Measurements from ENCODE around the gene RNF125.

The RNF125 gene

DNA sequence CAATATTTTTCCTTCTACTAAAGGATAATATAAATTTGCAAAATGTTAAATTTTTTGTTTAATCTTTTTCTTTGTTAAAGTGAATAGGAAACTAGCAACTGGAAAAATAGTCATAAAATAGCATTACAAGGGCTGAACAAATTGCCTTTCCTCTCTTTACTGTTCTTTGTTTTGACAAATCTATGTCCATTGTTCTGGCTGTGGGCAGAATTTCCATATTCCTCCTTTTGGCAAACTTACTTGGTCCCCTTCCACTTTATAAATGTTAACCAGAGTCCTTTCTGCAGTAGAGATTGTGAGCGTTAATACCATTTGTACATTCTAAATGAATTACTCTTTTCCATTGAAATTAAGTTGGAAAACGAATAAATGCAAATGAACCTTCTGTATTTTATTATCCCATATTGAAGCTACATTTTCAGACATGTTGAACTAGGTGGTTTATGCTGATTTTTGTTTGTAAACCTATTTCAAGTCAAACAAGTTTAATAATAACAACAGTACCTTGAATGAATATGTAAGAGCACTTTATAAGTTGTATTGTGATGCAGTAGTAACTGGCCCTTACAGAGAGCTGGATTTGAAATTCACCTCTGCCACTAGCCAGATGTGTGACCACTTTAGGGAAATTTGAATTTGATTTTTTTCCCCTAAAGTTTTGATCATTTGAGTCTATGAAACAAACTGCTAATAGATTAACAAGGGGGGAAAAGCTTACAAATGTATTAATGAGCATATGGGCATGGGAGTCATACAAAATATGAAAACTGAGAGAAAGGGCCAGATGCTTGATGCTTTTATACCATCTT lies 3.3 kb downstream of the RNF125 start:
- DNase-seq (ENCODE audit: extremely low read depth in 1 of 2, low read depth in 1 of 2), result no peak

DNA sequence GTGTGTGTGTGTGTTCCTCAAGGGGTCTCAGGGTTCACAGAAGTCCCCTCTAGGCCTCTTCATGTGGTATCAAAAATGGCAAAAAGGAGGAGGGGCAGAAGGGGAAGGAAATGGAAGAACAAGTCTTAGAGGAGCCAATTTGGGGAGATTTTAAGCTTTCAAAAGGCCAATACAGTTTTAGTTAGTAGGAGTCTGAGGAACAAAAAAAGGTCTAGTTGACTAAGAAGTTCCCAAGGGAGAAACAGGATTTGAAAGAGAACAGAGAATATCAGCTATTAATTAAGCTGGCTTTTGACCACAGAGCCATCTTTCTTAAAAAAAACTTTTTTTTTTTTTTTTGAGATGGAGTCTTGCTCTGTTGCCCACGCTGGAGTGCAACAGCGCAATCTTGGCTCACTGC lies 7.1 kb downstream of the RNF125 start:
- DNase-seq (ENCODE audit: extremely low read depth in 1 of 2, low read depth in 1 of 2), result no peak

DNA sequence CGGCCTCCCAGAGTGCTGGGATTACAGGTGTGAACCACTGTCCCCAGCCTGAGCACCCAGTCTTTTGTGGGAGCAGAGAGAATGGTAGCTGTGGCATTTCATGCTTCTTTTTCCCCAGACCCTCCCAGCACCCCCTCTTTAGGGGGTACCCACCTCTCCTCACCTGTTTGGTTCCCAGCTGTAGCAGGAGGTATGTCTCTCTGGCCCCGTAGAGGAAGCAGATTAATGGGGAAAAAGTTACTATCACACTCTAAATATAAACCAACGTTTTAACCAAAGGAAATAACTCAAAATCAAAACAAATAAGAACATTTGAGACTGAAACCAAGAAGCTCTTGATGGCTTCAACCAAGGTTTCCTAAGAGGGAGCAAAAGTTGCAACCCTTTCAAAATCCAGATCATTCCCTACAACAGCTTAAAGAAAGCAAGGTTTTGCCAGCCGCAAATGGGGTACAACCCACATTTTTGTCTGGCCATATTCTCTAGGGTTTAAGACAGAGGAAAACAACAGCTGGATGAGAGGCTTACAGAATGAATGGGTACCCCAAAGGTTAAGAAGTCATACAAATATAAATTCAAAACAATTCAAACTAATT lies 8.0 kb downstream of the RNF125 start:
- DNase-seq (ENCODE audit: extremely low read depth in 1 of 2, low read depth in 1 of 2), result no peak

DNA sequence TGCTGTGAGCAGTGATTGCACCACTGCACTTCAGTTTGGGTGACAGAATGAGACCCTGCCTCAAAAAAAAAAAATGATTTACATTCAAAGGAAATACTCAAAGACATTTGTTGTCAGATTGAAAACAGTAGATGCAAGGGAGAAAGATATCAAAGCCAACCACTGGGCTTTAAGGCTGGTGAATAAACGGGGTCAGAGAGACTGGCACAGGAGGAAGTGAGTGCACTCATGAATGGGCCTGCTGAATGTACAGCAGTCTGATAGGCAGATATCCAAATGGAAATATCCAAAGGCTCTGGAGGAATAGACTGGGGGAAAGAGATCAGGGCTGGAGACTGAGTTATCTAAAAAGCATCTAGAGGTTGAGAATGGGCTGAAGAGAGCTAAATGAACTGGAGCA lies 10.9 kb downstream of the RNF125 start:
- no peak for DNase-seq (ENCODE audit: extremely low read depth in 1 of 2, low read depth in 1 of 2)

DNA sequence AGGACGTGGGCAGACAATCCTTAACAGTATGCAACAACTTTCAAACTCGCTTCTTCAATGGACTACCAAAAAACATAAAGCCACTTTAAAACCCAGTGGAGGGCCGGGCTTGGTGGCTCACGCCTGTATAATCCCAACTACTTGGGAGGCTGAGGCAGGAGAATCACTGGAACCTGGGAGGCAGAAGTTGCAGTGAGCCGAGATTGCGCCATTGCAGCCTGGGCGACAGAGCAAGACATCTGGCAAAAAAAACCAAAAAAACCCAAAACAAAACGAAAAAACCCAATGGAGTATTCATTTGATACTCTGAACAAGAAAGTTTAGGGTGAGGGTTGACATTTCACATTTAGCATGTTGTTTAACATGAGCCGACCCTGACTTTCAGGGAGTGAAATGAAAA lies 14.0 kb downstream of the RNF125 start:
- no peak for DNase-seq (ENCODE audit: extremely low read depth in 1 of 2, low read depth in 1 of 2)

DNA sequence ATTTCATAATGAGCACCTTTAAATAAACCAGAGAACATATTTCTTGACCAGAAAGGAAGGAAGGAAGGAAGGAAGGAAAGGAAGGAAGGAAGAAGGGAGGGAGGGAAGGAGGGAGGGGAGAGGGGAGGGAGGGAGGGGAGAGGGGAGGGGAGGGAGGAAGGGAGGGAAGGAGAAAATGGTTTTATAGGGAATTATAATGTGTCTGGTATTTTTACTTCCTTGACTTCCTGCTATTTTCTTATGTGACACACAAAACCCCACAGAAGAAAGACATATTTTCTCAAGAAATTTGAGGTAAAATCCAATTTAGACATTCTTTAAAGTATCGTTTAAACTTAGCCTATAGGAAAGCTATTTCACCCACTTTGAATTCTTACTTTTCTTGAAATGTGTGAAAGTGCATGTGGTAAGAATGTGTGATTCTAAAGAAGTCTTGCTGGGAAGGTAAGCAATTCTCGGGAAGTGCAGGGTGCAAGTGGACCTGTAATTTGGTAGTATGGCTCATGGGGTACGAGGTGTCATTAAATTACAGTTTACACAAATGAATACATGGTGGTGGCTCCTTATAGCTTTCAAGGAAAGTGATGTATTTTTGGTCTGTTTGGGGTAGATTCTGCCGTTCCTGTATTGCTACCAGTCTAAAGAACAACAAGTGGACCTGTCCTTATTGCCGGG lies 18.0 kb downstream of the RNF125 start:
- no peak for DNase-seq (ENCODE audit: extremely low read depth in 1 of 2, low read depth in 1 of 2)

DNA sequence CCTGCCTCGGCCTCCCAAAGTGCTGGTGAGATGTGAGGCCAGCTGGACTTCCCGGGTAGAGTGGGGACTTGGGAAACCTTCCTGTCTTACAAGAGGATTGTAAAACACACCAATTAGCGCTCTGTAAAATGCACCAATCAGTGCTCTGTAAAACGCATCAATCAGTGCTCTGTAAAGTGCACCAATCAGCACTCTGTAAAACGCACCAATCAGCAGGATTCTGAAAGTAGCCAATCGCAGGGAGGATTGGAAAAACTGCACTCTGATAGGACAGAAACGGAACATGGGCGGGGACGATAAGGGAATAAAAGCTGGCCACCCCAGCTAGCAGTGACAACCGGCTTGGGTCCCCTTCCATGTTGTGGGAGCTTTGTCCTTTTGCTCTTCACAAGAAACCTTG lies 19.0 kb downstream of the RNF125 start:
- DNase-seq (ENCODE audit: extremely low read depth in 1 of 2, low read depth in 1 of 2), result no peak

DNA sequence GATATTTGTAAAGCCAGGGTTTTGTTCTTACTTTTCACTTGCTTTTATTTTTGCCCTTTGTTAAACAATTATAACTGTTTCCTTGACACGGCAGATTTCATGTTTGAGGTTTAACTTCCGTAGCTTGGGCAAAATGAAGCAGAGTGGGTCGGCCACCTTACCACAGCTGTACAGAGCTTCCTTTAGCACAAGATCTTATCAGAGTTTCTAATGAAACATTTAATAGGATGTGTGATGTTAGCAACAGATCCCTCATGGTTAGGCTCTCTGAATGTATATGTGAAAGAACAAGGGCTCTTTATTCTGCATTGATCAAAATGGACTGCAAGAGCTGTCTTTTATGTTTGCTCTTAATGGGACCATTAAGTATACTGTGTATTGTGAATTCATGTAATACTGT lies 22.3 kb downstream of the RNF125 start:
- no peak for DNase-seq (ENCODE audit: extremely low read depth in 1 of 2, low read depth in 1 of 2)

DNA sequence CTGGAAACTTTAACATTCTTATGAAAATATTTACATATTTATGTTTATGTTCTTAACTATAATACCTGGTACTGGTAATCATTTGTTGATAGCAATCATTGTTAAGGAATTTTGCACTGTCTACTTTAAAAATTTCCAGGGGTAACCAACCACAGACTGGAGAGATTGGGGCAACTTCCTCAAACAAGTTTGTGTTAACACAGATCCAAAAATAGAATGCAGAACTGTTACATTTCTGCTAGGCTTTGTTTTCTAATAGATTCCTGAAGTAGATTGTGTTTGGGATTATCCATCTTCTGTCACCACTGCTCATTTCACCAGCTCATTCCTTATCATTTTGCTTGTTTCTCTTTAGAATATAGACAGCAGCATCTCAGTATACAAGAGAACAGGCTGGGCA lies 23.7 kb downstream of the RNF125 start:
- DNase-seq (ENCODE audit: extremely low read depth in 1 of 2, low read depth in 1 of 2), result no peak

DNA sequence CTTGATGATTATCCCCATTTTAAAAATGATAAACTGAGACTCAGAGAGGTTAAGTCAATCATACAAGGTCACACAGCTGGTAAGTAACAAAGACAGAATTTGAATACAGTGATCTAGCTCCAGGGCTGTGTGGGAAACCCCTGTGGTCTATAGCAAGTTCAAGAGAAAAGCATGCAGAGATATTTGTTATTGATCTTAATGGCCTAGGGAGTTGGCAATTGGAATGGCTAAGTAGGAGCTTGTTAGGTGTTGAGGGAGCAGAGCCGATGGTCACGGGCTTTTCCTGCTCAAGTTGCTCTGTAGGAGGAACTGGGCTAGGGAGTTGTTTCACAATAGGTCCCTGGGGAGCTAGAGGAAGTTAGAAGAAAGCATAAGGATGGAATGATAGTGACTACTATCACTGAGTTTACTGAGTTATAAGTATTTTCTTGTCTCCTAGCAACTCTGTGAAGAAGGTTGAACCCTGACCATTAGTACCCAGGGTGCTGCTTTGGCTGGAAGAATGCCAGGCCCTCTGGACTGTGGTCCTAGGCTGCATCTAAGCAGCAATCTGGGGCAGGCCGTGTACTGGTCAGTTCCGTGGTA lies 30.0 kb downstream of the RNF125 start:
- no peak for DNase-seq (ENCODE audit: extremely low read depth in 1 of 2, low read depth in 1 of 2)

DNA sequence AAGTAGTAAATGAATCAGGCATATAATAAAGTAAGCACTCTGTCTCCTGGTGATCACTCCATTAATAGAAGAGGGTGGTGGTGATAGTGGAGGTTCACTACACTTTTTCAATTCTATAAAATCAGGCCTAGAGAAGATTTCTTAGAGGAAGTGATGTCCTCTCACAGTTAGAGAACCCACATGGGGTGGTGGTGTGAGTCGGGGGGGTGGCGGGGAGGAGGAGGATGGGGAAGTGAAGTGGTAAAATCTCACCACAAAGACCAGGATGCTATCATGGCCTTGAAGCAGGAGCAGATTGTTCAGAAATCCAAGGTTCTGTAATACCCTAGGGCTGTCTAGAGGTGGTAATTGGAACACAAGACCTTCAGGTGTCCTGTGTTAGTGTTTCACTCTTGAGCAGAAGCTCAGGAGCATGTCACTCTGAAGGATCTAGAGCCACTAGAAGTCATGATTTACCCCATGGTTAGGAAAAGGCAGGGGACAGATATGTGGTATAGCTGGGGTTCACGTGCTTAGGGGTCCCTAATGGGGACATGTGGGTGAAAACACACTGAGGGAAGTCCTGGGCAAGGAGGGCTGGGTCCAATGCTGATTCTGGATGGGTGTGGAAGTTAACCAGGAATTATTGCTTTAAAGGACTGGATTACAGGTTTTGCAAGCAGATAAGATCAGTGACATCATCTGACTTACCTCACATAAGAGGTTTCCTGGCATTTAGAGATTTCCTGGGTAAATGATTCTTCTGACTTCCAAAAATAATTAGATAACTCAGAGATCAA lies 31.0 kb downstream of the RNF125 start:
- DNase-seq (ENCODE audit: extremely low read depth in 1 of 2, low read depth in 1 of 2), result peak in 1 of 2 donors; percentile 59

DNA sequence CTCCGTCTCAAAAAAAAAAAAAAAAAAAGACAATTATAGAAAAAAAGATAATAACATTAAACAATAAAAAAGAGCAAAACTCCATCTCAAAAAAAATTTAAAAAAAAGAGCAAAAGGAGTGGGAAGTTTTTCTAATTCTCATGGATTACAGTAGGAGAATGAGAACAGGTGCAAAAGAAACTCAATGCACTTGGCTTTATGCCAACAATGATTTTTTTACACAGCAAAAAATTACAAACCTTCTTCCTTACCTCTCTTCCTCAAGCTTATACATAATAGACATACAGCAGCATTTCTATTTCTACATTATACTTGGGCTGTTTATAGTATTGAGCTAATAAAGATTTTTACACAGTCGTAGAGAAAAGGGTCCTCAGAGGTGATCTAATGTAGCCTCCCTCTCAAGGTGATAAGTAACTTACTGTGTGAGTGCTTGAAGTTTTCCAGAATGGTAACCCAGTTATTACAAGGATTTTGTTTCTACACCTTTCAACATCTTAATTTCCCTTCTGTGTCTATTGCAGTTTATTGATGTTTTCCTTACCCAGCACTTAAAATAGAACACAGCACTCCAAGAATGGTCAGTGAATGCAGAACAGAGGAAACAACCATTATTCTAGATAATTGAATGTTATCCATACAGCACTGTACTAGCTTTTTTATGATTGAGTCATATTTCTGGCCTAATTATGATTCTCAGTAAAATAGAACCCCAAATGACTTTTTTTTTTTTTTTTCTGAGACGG lies 38.2 kb downstream of the RNF125 start:
- DNase-seq (ENCODE audit: extremely low read depth in 1 of 2, low read depth in 1 of 2), result no peak

DNA sequence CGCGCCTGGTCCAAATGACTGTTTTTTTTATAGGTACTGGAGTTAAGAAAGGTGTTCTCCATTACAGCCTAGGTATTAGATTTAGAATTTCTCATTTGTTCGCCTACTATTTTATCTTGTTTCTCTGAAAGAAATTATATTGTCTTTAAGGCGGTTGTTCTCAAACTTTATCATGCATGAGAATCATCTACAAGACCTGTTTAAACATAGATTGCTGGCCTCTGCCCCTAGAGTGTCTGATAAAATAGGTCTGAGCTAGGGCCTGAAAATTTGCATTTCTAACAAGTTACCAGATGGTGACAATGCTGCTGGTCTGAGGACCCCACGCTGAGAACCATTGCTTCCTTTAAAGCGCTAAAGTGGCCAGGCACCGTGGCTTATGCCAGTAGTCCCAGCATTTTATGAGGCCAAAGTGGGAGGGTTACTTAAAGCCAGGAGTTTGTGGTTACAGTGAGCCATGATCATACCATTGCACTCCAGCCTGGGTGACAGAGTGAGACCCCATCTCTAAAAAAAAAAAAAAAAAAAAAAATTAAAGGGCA lies 39.1 kb downstream of the RNF125 start:
- no peak for DNase-seq (ENCODE audit: extremely low read depth in 1 of 2, low read depth in 1 of 2)

DNA sequence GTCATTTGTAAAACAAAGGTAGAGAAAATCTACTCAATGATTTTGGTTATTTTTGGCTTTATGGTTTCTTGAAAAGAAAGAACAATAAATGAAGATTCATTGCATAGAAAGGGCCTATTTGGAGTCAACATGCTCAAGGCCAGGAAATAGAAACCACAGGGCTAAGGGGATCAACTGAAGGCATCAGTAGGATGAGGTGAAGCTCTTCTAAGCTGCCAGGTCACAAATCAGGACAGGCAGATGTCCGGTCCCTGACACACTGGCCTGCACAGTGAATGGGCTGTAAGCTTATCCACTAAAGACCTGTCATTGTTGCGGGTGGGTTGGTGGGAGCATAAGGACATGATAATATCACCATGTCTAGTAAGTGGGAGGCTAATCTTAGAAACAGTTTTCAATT lies 41.4 kb downstream of the RNF125 start:
- DNase-seq (ENCODE audit: extremely low read depth in 1 of 2, low read depth in 1 of 2), result no peak

DNA sequence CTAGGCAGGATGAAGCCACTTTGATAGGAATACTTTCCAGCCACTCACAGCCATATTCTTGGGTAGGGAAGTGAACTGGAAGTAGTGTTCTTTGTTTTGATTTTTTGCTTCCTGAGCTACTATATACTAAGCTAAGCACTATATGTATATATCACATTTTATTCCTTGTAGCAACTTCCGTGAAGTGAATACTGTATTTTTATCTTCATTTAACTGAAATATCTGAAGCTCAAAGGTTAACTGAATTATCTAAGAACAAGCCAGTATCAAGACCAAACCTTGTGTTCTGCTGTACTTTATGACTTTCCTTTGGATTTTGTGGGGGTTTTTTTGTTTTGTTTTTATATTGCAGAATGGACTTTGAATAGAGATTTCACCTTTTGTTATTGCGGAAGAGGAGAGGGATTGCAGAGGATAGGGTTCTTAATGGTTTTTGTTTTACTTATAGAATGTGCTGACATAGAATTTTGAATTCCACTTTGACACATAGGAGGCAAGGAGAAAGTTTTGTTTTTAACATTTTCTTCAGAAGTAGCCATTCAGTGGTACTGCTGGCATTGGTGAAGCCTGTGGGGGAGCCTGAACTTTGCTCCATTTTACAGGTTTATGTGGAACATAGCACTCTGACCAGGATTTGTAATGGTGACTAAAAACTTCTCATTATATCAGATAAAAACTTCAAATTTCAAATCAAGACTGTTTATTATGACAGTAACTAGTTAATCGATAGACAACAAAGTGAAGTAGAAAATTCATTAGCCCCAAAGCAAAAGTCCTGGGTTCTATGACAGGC lies 48.9 kb downstream of the RNF125 start:
- no peak for DNase-seq (ENCODE audit: extremely low read depth in 1 of 2, low read depth in 1 of 2)

DNA sequence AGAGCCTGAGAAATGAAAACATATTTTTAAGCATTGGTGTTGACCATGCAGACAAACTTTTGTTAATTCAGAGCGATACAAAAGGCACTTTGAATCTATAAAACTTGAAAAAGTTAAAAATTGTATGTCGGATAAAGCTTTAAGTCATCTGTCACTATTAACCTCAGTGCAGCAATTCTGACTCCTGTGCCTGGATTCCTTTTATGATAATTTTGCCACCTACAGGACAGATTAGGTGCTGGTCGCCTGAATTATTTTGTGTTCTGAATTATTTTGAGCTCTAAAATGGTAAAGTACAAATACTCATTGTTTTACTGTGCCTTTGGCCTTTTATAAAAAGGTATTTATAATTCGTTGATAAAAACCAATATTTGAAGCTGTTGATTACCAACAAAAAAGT lies 53.7 kb downstream of the RNF125 start:
- no peak for DNase-seq (ENCODE audit: extremely low read depth in 1 of 2, low read depth in 1 of 2)

DNA sequence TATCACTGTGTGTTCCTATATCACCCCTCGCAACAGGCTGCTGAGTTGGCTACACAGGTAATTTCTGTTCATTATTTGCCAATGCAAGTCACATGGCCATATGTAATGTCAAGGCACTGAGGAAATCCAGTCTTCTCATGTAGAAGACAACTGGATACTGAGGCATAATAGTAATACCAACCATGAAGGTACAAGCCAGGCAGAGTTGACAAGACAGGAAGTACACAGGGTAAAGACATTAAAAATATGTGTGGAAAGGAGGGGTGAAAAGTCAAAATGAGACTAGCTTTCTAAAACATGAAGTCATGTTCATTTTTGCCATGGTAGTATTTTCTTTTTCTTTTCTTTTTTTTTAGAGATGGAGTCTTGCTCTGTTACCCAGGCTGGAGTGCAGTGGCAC lies 55.6 kb downstream of the RNF125 start:
- DNase-seq (ENCODE audit: extremely low read depth in 1 of 2, low read depth in 1 of 2), result no peak

DNA sequence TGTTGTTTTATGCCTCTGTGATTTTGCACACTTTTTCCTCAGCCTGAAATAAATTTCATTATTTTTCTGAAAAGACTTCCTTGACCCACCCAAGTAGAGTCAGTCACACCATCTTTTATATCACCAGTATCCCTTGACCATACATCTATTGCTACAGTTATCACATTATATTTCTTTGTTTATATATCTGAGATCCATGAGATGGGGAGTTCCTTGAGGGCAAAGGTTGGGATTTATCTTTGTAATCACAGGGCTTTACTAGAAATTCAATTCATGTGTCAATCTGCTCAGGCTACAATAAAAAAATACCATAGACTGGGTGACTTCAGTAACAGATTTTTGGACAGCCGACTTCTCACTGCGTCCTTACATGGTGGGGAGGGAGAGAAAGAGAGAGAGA lies 60.2 kb downstream of the RNF125 start:
- no peak for DNase-seq (ENCODE audit: extremely low read depth in 1 of 2, low read depth in 1 of 2)

DNA sequence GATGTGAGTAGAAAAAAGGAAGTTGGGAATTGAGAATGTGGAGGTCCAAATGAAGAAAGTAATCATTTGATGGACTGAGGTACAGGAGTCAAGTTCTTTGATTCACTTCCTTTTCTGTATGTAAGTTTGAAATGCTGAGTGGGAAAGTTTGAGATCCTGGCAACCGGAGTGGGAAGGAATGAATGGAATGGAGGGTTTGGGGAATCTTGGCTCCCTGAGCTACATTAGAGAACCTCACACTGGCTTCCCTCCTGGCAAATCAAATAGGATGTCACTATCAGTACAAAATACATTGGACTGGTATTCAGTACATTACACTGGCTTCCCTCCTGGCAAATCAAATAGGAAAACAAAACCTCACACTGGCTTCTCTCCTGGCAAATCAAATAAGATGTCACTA lies 63.3 kb downstream of the RNF125 start:
- DNase-seq (ENCODE audit: extremely low read depth in 1 of 2, low read depth in 1 of 2), result no peak

Measured in stimulated activated CD8-positive, alpha-beta memory T cell treated with anti-CD3 and anti-CD28 coated beads, Interleukin-7, amount 100 ng/mL, for 48 hours (primary cell).